Activated CD8-positive, alpha-beta T cell treated with anti-CD3 and anti-CD28 coated beads, Interleukin-2, amount 10 ng/mL, durations not matched to agents 7 days and 5 days (primary cell): ENCODE measurements around the gene FBLN2. TPM values are rescaled to one million over a fixed set of nuclear protein-coding genes. Genes with fewer than 3 reads are reported as not detected.
"Not testable (repeated sequence)": the region's sequence is repeated elsewhere in the genome, so short reads cannot be mapped to it uniquely, and the experiment has no call there.

Experiments
- ATAC-seq: fragments of 150-1000 bp; cut with Tn5 transposase; one replicate; pipeline ENCODE4 v1.10.0; 2021; ENCODE audit warnings: moderate library complexity
- CTCF ChIA-PET: fragments of 350-600 bp; sonication (Branson Sonifier 250); formaldehyde crosslinking; loops from one replicate; lab custom pipeline; 2021; ENCODE audit warnings: antibody characterized with exemption; lab: Charles Lee
- POLR2A ChIA-PET: fragments of 350-600 bp; sonication (Branson Sonifier 250); formaldehyde crosslinking; loops from one replicate; lab custom pipeline; 2021; ENCODE audit warnings: antibody characterized with exemption; lab: Charles Lee
- DNase-seq: peaks from one replicate; pipeline ENCODE4 v3.0.0-alpha.2; 2020
- H3K27ac Mint-ChIP-seq: one replicate; pipeline ENCODE4 v1.8.0; 2021; ENCODE audit warnings: mild to moderate bottlenecking, mixed read lengths
- H3K27me3 Mint-ChIP-seq: one replicate; pipeline ENCODE4 v1.8.0; 2021; ENCODE audit warnings: low read depth, mixed read lengths
- H3K36me3 Mint-ChIP-seq: one replicate; pipeline ENCODE4 v1.8.0; 2021; ENCODE audit warnings: low read depth, mixed read lengths
- H3K4me1 Mint-ChIP-seq: one replicate; pipeline ENCODE4 v1.8.0; 2021; ENCODE audit warnings: low read depth, mixed read lengths
- H3K4me3 Mint-ChIP-seq: one replicate; pipeline ENCODE4 v1.8.0; 2021; ENCODE audit warnings: mild to moderate bottlenecking, mixed read lengths
- H3K9me3 Mint-ChIP-seq: one replicate; pipeline ENCODE4 v1.8.0; 2022; ENCODE audit warnings: mixed read lengths; ENCODE audit not compliant: insufficient read depth
- total RNA-seq, 2 experiments: library from RNA; stranded (reverse); gene quantifications; one replicate each; pipeline ENCODE4 v1.2.3, GENCODE V29; 2021

Gene FBLN2
- total RNA-seq = 1 to 10 TPM; 1.8 to 2.6 TPM

- peaks cover 36% of the 10 kb centered on the region for H3K27me3 Mint-ChIP-seq
- ChIA-PET POLR2A (no interaction called here), CTCF (interaction anchor here (1.9 kb wide), 1 partner anchor 11 kb away, joined by 4 read pairs; no protein-coding TSS in a partner anchor)
- H3K4me1 Mint-ChIP-seq = peaks cover 53% of the 10 kb centered on the region
- H3K27ac Mint-ChIP-seq = no peak within 1 kb of the TSS
- ATAC-seq (peak; percentile 16), DNase-seq (no peak)
- H3K9me3 Mint-ChIP-seq = no peaks in the 10 kb centered on the region
- H3K36me3 Mint-ChIP-seq = no peaks in the 10 kb centered on the region
- H3K4me3 Mint-ChIP-seq = peak within 1 kb of the TSS; percentile 44
Observed at GRCh38 chr3:13548696-13549622, at the start of gene FBLN2. Gene FBLN2 (plus strand): TSS chr3:13549125. CDS start chr3:13570356, 21,231 bp downstream.

GRCh38 chr3:13499246-13499645 is 49.7 kb upstream of the FBLN2 start:
- DNase-seq, H3K27me3 Mint-ChIP-seq, ATAC-seq, H3K4me3 Mint-ChIP-seq, H3K36me3 Mint-ChIP-seq, H3K4me1 Mint-ChIP-seq, H3K9me3 Mint-ChIP-seq, POLR2A ChIA-PET, H3K27ac Mint-ChIP-seq: not testable (repeated sequence)
- CTCF ChIA-PET = interaction anchor here (10.7 kb wide), 1 partner anchor 151 kb away, joined by 374 read pairs; no protein-coding TSS in a partner anchor

- H3K36me3 Mint-ChIP-seq = no peaks in the 10 kb centered on the region
Observed at GRCh38 chr3:13500133-13500885, 48.6 kb upstream of the FBLN2 start.

GRCh38 chr3:13501056-13501455 is 47.9 kb upstream of the FBLN2 start:
- no peaks in the 10 kb centered on the region for H3K36me3 Mint-ChIP-seq
- no peak overlapping the region for H3K4me3 Mint-ChIP-seq
- peaks cover 9% of the 10 kb centered on the region for H3K4me1 Mint-ChIP-seq
- H3K9me3 Mint-ChIP-seq = no peaks in the 10 kb centered on the region
- ChIA-PET CTCF (interaction anchor here (0.7 to 10.7 kb wide), 3 partner anchors 14 to 150 kb away, joined by 3 to 374 read pairs (median 3); no protein-coding TSS in a partner anchor), POLR2A (no interaction called here)
- H3K27ac Mint-ChIP-seq = no peak overlapping the region
- DNase-seq (no peak), ATAC-seq (no peak)
- no peaks in the 10 kb centered on the region for H3K27me3 Mint-ChIP-seq

More at GRCh38 chr3:13500133-13500885, 48.6 kb upstream of the FBLN2 start:
- Mint-ChIP-seq H3K27me3 (no peaks in the 10 kb centered on the region), H3K9me3 (no peaks in the 10 kb centered on the region), H3K4me3 (no peak overlapping the region), H3K27ac (no peak overlapping the region), H3K4me1 (peaks cover 9% of the 10 kb centered on the region)
- ATAC-seq (no peak), DNase-seq (no peak)
- ChIA-PET CTCF (interaction anchor here (0.7 to 10.7 kb wide), 3 partner anchors 15 to 150 kb away, joined by 3 to 374 read pairs (median 3); no protein-coding TSS in a partner anchor), POLR2A (interaction anchor here (0.6 kb wide), 1 partner anchor 15 kb away, joined by 4 read pairs; no protein-coding TSS in a partner anchor)

GRCh38 chr3:13501521-13501920 is 47.4 kb upstream of the FBLN2 start:
- POLR2A ChIA-PET = no interaction called here
- DNase-seq = no peak
- no peaks in the 10 kb centered on the region for H3K27me3 Mint-ChIP-seq

GRCh38 chr3:13501958-13502790 is 46.8 kb upstream of the FBLN2 start:
- no peaks in the 10 kb centered on the region for H3K36me3 Mint-ChIP-seq
- no peak overlapping the region for H3K4me3 Mint-ChIP-seq
- peaks cover 5% of the 10 kb centered on the region for H3K4me1 Mint-ChIP-seq
- ChIA-PET POLR2A (no interaction called here), CTCF (interaction anchor here (10.7 kb wide), 1 partner anchor 148 kb away, joined by 374 read pairs; no protein-coding TSS in a partner anchor)
- ATAC-seq (no peak), DNase-seq (no peak)
- H3K27ac Mint-ChIP-seq = no peak overlapping the region
- no peaks in the 10 kb centered on the region for H3K27me3 Mint-ChIP-seq
- H3K9me3 Mint-ChIP-seq = no peaks in the 10 kb centered on the region

More at GRCh38 chr3:13501521-13501920, 47.4 kb upstream of the FBLN2 start:
- Mint-ChIP-seq H3K36me3 (no peaks in the 10 kb centered on the region), H3K4me3 (no peak overlapping the region), H3K4me1 (peaks cover 9% of the 10 kb centered on the region), H3K27ac (no peak overlapping the region), H3K9me3 (no peaks in the 10 kb centered on the region)
- ATAC-seq = no peak
- CTCF ChIA-PET = interaction anchor here (10.7 kb wide), 1 partner anchor 149 kb away, joined by 374 read pairs; no protein-coding TSS in a partner anchor

- no peaks in the 10 kb centered on the region for H3K36me3 Mint-ChIP-seq
- POLR2A ChIA-PET = no interaction called here
- H3K4me1 Mint-ChIP-seq = no peaks in the 10 kb centered on the region
- CTCF ChIA-PET = interaction anchor here (10.7 kb wide), 1 partner anchor 148 kb away, joined by 374 read pairs; no protein-coding TSS in a partner anchor
- DNase-seq (no peak), ATAC-seq (no peak)
- no peaks in the 10 kb centered on the region for H3K9me3 Mint-ChIP-seq
- H3K4me3 Mint-ChIP-seq = no peak overlapping the region
- H3K27me3 Mint-ChIP-seq = no peaks in the 10 kb centered on the region
- H3K27ac Mint-ChIP-seq = no peak overlapping the region
Observed at GRCh38 chr3:13502791-13503060, 46.2 kb upstream of the FBLN2 start.

- no peak overlapping the region for H3K4me3 Mint-ChIP-seq
- ChIA-PET POLR2A (no interaction called here), CTCF (interaction anchor here (10.7 kb wide), 1 partner anchor 146 kb away, joined by 374 read pairs; no protein-coding TSS in a partner anchor)
- DNase-seq (no peak), ATAC-seq (no peak)
- no peaks in the 10 kb centered on the region for H3K4me1 Mint-ChIP-seq
- H3K27ac Mint-ChIP-seq = no peak overlapping the region
- no peaks in the 10 kb centered on the region for H3K27me3 Mint-ChIP-seq
- H3K9me3 Mint-ChIP-seq = no peaks in the 10 kb centered on the region
- no peaks in the 10 kb centered on the region for H3K36me3 Mint-ChIP-seq
Observed at GRCh38 chr3:13504161-13504831, 44.6 kb upstream of the FBLN2 start.

GRCh38 chr3:13505147-13506130 is 43.5 kb upstream of the FBLN2 start:
- POLR2A ChIA-PET = no interaction called here
- ATAC-seq (no peak), DNase-seq (no peak)
- H3K9me3 Mint-ChIP-seq = no peaks in the 10 kb centered on the region
- CTCF ChIA-PET = interaction anchor here (1.1 kb wide), 1 partner anchor 142 kb away, joined by 3 read pairs; no protein-coding TSS in a partner anchor
- no peaks in the 10 kb centered on the region for H3K4me1 Mint-ChIP-seq
- no peak overlapping the region for H3K27ac Mint-ChIP-seq
- no peaks in the 10 kb centered on the region for H3K27me3 Mint-ChIP-seq
- no peaks in the 10 kb centered on the region for H3K36me3 Mint-ChIP-seq
- H3K4me3 Mint-ChIP-seq = no peak overlapping the region

GRCh38 chr3:13506239-13506638 is 42.7 kb upstream of the FBLN2 start:
- H3K4me1 Mint-ChIP-seq = no peaks in the 10 kb centered on the region
- H3K9me3 Mint-ChIP-seq = no peaks in the 10 kb centered on the region
- POLR2A ChIA-PET = no interaction called here
- H3K27me3 Mint-ChIP-seq = no peaks in the 10 kb centered on the region
- H3K4me3 Mint-ChIP-seq = no peak overlapping the region
- CTCF ChIA-PET = interaction anchor here (1.1 kb wide), 1 partner anchor 142 kb away, joined by 3 read pairs; no protein-coding TSS in a partner anchor
- H3K27ac Mint-ChIP-seq = no peak overlapping the region
- ATAC-seq (no peak), DNase-seq (no peak)
- H3K36me3 Mint-ChIP-seq = no peaks in the 10 kb centered on the region
